ENCODE data around the gene MEX3A. TPM values are rescaled to one million over a fixed set of nuclear protein-coding genes. Genes with fewer than 3 reads are reported as not detected.
"Not testable (repeated sequence)": the region's sequence is repeated elsewhere in the genome, so short reads cannot be mapped to it uniquely, and the experiment has no call there.

The MEX3A gene
- polyA plus RNA-seq: under 1 TPM; under 0.01 to 0.43 (median 0.26) TPM

DNA sequence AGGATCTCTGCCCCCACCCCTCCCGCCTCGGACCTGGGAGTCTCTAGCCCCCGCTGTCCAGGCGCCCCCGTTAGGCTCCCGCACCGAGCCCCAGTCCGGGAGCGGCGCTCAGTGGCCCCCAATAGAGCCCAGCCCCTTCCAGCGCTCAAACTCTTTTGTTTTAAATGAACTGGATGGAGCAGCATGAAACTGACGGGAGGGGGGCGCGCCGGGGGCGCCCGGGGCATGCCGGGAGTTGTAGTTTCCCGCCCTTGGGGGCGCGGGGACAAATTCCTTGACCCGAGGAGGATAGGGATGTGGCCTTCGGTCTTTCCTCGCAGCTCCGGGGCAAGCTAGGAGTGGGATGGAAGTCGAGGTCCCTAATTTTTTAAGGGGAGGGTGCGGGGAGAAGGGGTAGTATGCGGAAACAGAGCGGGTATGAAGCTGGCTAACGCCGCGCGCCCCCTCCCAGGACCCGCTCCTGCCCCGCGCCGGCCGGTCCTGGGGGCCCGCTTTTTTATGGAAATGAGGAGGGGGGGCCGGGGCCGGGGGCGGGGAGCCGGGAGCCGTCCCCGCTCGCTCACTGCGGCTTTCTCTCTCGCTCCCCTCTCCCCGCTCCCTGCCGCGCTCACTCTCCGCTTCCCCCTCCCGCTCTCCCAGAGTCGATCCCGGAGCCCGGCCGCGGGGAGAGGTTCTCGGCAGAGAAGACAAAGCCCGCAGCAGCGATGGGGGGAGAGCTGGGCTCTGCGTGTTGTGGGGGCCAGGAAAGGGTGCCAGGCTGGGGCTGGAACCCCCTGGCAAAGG lies at the start of gene MEX3A:
TSS of gene MEX3A (minus strand) at position 157 of the 783 bp plus-strand sequence. CDS start 467 bp downstream, outside the sequence.
- 0 to 1% (median 1%) methylated on average over 41 to 62 of the region's 62 CpGs for WGBS, 3 donors
- no peak within 1 kb of the TSS for H3K27ac ChIP-seq (ENCODE audit: low read depth, low read length)

GRCh38 chr1:156130578-156130942 lies 48.3 kb upstream of the MEX3A start:
- WGBS, 3 donors: 75 to 81% (median 78%) methylated on average over 6 of the region's 6 CpGs
- H3K27ac ChIP-seq (ENCODE audit: low read depth, low read length): no peak overlapping the region

DNA sequence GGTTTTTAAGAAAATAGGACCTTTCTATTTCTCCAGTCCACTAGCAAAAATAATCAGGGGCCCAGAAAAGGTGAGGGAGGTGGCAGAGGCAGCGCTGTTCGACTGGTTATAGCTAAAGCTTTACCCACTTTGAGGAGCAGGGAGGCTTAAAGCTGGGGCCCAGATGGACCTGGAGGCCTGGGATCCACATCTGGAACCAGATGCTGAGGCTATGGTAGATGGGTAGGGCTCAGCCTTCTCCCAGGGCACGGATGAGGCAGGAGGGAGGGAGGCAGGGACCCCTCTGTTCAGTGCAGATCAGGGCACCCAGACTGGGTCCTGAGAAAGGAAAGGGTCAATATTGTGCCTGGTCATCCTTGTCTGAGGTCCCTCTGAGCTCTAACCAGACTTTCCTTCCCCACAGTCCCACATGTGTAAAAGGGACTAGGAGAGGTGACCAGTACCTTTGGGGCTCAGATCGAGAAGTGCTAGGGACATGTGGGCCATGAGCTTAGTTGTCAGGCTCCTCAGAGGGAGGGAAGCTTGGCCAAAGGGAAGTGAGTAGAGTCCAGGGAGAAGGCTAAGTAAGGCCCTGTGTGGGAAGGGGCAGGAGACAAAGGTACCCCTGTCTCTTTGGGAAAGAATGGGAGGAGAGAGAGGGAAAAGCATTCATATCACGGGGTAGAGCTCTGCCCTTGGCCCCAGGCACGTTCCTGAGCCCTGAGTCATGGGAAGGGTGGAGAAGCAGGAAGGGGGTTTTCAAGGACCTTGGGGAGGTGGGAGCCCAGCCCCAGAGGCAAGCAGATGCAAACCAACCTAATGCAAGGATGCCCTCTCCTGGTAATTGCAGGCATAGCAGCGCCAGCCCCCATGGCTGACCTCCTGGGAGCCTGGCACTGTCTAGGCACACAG lies 47.7 kb upstream of the MEX3A start:
- H3K27ac ChIP-seq (ENCODE audit: low read depth, low read length): peak overlapping the region; percentile 56
- 32 to 37% (median 37%) methylated on average over 7 of the region's 7 CpGs for WGBS, 3 donors

- 27 to 36% (median 33%) methylated on average over 8 of the region's 8 CpGs for WGBS, 3 donors
- H3K27ac ChIP-seq (ENCODE audit: low read depth, low read length): peak overlapping the region; percentile 56
Observed at GRCh38 chr1:156128654-156129597, 46.7 kb upstream of the MEX3A start.

- WGBS, 3 donors: 30 to 64% (median 41%) methylated on average over 2 of the region's 2 CpGs
Observed at GRCh38 chr1:156128308-156128653, 46.0 kb upstream of the MEX3A start.

GRCh38 chr1:156126630-156127534 lies 44.6 kb upstream of the MEX3A start:
- H3K27ac ChIP-seq (ENCODE audit: low read depth, low read length): peak overlapping the region; percentile 88
- 18 to 66% (median 26%) methylated on average over 14 to 15 of the region's 15 CpGs for WGBS, 3 donors

More at GRCh38 chr1:156128308-156128653, 46.0 kb upstream of the MEX3A start:
- H3K27ac ChIP-seq (ENCODE audit: low read depth, low read length): peak overlapping the region; percentile 30

- 9 to 44% (median 10%) methylated on average over 11 of the region's 11 CpGs for WGBS, 3 donors
- H3K27ac ChIP-seq (ENCODE audit: low read depth, low read length): peak overlapping the region; percentile 88
Observed at GRCh38 chr1:156126043-156126629, 43.9 kb upstream of the MEX3A start.

DNA sequence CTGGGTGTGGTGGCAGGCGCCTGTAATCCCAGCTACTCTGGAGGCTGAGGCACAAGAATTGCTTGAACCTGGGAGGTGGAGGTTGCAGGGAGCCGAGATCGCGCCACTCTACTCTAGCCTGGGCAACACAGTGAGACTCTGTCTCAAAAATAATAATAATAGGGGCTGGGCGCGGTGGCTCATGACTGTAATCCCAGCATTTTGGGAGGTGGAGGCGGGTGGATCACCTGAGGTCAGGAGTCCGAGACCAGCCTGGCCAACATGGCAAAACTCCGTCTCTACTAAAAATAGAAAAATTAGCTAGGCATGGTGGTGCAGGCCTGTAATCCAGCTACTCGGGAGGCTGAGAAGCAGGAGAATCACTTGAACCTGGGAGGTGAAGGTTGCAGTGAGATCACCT lies 43.3 kb upstream of the MEX3A start:
- not testable (repeated sequence) for H3K27ac ChIP-seq (ENCODE audit: low read depth, low read length)
- 79 to 83% (median 80%) methylated on average over 10 of the region's 10 CpGs for WGBS, 3 donors

DNA sequence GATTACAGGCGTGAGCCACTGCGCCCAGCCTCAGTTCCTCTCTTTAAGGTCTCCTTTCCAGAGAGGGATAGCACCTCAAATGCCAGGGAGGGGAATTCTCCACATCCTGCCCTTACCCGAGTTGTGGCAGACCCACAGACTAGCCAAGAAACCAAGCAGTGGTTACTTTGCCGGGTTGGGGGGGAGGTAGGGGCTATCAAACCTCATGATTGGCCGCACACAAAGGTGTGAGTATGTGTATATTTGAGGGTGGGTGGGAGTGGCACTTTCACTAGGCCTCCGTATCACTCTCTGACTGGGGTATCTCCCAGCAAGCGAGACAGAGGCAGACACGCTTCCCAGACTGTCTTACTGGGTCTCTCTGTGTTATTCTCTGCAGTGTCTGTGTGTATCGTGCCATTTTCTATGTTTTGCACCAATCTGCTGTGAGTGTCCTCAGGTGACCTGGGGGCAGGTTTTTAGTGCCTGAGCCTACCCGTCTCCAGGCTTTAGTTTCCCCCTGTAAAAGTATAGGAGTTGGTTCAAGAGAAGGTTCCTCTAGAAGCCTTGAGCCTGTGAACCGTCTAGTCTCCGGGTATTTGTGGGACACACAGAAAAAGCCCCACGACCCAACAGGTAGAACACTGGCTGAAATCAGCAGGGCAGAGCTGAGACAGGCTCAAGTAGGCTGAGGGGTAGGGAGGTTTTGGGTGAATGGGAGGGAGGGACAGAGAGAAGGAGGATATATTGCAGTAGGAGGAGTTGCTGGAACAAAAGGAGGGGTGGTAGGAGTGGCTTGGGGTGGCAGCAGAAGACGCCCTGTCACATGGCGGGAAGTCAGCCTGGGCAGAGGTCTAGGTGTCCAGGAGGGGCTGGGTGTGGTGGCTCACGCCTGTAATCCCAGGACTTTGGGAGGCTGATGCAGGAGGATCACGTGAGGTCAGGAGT lies 42.6 kb upstream of the MEX3A start:
- H3K27ac ChIP-seq (ENCODE audit: low read depth, low read length): peak overlapping the region; percentile 51
- 60 to 79% (median 63%) methylated on average over 17 of the region's 17 CpGs for WGBS, 3 donors

- peak overlapping the region; percentile 93 for H3K27ac ChIP-seq (ENCODE audit: low read depth, low read length)
- 13 to 18% (median 14%) methylated on average over 14 of the region's 14 CpGs for WGBS, 3 donors
Observed at GRCh38 chr1:156123356-156124196, 41.3 kb upstream of the MEX3A start.

- peak overlapping the region; percentile 93 for H3K27ac ChIP-seq (ENCODE audit: low read depth, low read length)
- WGBS, 3 donors: 12 to 36% (median 28%) methylated on average over 14 of the region's 14 CpGs
Observed at GRCh38 chr1:156122519-156123355, 40.5 kb upstream of the MEX3A start.

DNA sequence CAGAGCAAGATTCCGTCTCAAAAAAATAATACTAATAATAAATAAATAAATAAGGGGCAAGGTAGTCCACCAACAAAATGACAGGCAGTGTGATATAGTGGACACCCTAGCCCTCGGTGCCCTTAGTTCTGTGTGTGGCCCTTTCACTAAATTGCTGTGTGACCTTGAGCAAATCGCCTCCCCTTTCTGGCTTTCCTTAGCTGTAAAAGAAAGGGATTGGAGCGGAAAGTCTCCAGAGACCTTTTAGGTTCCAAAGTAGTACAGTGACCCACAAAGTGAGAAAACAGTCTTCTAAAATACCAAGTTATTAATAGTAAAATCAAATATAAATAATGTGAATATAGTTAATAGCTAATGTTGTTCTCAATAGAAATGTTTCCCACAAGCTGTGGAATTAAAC lies 39.8 kb upstream of the MEX3A start:
- WGBS, 3 donors: 16 to 57% (median 44%) methylated on average over 4 of the region's 4 CpGs

GRCh38 chr1:156121457-156121856 lies 39.2 kb upstream of the MEX3A start:
- peak overlapping the region; percentile 9 for H3K27ac ChIP-seq (ENCODE audit: low read depth, low read length)
- WGBS, 3 donors: 56 to 89% (median 75%) methylated on average over 4 of the region's 4 CpGs

More for the DNA sequence above, 39.8 kb upstream of the MEX3A start:
- no peak overlapping the region for H3K27ac ChIP-seq (ENCODE audit: low read depth, low read length)

GRCh38 chr1:156121005-156121404 lies 38.7 kb upstream of the MEX3A start:
- 33 to 58% (median 44%) methylated on average over 4 of the region's 4 CpGs for whole genome bisulfite sequencing, 3 donors
- H3K27ac ChIP-seq (ENCODE audit: low read depth, low read length): not testable (repeated sequence)
